ENCODE results near the gene KCTD8.

Gene KCTD8

GRCh38 chr4:44160776-44161367 lies 287.7 kb downstream of the KCTD8 start:
- H3K36me3 ChIP-seq (ENCODE audit: control insufficient read depth, low read depth, low read length): no peaks in the 10 kb centered on the region
- no peak overlapping the region for H3K27ac ChIP-seq (ENCODE audit: low read length)
- no peak overlapping the region for H3K9ac ChIP-seq (ENCODE audit: low read length)

GRCh38 chr4:44159991-44160390 lies 288.6 kb downstream of the KCTD8 start:
- H3K9ac ChIP-seq (ENCODE audit: low read length): no peak overlapping the region
- no peak overlapping the region for H3K4me3 ChIP-seq (ENCODE audit: low read length)
- H3K27ac ChIP-seq (ENCODE audit: low read length): no peak overlapping the region
- no peaks in the 10 kb centered on the region for H3K36me3 ChIP-seq (ENCODE audit: control insufficient read depth, low read depth, low read length)
- no peaks in the 10 kb centered on the region for H3K4me1 ChIP-seq (ENCODE audit: control insufficient read depth, low read depth, low read length)
- no peaks in the 10 kb centered on the region for H3K9me3 ChIP-seq (ENCODE audit: control insufficient read depth, low read depth, low read length)
- no peaks in the 10 kb centered on the region for H3K27me3 ChIP-seq (ENCODE audit: control insufficient read depth, insufficient read depth, low read length)

More at GRCh38 chr4:44160776-44161367, 287.7 kb downstream of the KCTD8 start:
- Histone ChIP-seq H3K9me3 (ENCODE audit: control insufficient read depth, low read depth, low read length) (no peaks in the 10 kb centered on the region), H3K4me1 (ENCODE audit: control insufficient read depth, low read depth, low read length) (no peaks in the 10 kb centered on the region), H3K4me3 (ENCODE audit: low read length) (no peak overlapping the region), H3K27me3 (ENCODE audit: control insufficient read depth, insufficient read depth, low read length) (no peaks in the 10 kb centered on the region)

DNA sequence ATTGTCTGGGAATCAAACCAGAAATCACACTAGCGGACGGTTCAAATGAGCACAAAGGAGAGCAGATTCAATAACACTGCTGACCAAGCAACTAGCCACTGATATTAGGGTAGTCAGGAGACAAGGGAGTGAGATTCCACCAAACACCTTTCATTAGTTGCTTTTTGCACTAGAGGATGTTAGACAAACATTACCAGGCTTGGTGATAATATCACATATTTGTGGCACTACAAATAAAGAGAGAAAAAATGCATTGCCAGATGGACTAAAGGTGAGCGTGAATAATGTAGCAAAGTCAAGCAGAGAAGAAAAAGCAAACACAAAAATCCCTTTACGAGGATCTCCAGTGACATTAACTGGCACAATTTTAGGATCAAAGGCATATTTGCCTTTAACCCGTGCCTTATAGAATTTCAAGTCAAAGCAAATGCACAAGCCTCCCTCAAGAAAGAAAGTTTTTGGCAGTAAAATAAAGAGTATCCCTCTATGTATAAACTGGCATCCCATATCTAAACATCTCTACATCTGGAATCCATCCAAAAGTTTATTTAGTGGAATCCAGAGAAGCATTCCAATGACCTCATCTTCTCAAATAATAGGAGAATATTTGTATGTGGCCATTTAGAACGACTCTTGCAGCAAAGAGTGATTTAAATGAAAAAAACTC lies 290.9 kb downstream of the KCTD8 start:
- Histone ChIP-seq H3K9ac (ENCODE audit: low read length) (no peak overlapping the region), H3K36me3 (ENCODE audit: control insufficient read depth, low read depth, low read length) (no peaks in the 10 kb centered on the region), H3K9me3 (ENCODE audit: control insufficient read depth, low read depth, low read length) (no peaks in the 10 kb centered on the region), H3K27me3 (ENCODE audit: control insufficient read depth, insufficient read depth, low read length) (no peaks in the 10 kb centered on the region), H3K27ac (ENCODE audit: low read length) (no peak overlapping the region), H3K4me3 (ENCODE audit: low read length) (no peak overlapping the region), H3K4me1 (ENCODE audit: control insufficient read depth, low read depth, low read length) (no peaks in the 10 kb centered on the region)

DNA sequence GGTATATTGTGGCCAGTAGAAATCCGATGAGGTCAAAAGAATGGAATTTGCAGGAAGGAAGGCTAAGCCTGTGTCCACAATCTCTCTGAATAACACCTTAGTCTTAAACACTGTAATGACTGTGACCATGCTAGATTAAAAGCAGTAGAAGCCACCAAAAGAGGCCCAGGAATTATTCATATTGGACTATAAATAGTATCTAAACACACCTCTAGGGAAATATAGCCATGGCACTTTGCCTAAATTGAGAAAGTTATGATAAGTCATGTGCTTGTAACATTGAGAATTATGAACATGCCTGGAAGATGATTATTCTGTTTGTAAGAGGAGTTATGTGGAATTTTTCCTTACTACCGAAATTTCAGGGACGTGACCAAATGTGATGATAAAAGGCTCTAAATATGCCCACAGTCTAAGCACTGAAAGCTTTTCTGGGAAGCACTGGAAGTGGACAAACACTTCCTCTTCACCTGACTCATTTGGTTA lies 298.5 kb downstream of the KCTD8 start:
- no peaks in the 10 kb centered on the region for H3K9me3 ChIP-seq (ENCODE audit: control insufficient read depth, low read depth, low read length)
- no peaks in the 10 kb centered on the region for H3K36me3 ChIP-seq (ENCODE audit: control insufficient read depth, low read depth, low read length)
- H3K27me3 ChIP-seq (ENCODE audit: control insufficient read depth, insufficient read depth, low read length): no peaks in the 10 kb centered on the region
- peaks cover 5% of the 10 kb centered on the region for H3K4me1 ChIP-seq (ENCODE audit: control insufficient read depth, low read depth, low read length)
- H3K27ac ChIP-seq (ENCODE audit: low read length): no peak overlapping the region
- no peak overlapping the region for H3K9ac ChIP-seq (ENCODE audit: low read length)
- H3K4me3 ChIP-seq (ENCODE audit: low read length): no peak overlapping the region

DNA sequence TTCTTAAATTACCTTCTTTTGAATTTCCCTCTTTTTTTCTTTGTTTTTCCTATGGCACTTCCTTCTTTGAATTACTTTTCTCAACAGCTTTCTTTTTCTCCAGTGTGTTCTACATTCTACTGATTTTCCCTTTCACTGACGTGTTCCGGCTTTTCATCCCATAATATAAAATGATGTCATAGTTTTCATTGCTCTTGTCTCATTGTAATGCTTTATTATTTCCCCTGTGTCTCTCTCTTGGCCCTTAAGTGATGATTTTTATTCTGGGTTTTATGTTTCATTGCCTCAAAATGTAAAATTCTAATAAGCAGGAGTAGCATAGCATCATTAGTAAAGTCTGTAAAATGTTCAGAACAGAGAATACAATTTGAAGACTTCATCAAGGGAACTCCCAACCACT lies 299.3 kb downstream of the KCTD8 start:
- H3K4me1 ChIP-seq (ENCODE audit: control insufficient read depth, low read depth, low read length): peaks cover 5% of the 10 kb centered on the region
- H3K36me3 ChIP-seq (ENCODE audit: control insufficient read depth, low read depth, low read length): no peaks in the 10 kb centered on the region
- no peak overlapping the region for H3K9ac ChIP-seq (ENCODE audit: low read length)
- H3K27me3 ChIP-seq (ENCODE audit: control insufficient read depth, insufficient read depth, low read length): no peaks in the 10 kb centered on the region
- H3K27ac ChIP-seq (ENCODE audit: low read length): no peak overlapping the region
- no peaks in the 10 kb centered on the region for H3K9me3 ChIP-seq (ENCODE audit: control insufficient read depth, low read depth, low read length)
- H3K4me3 ChIP-seq (ENCODE audit: low read length): no peak overlapping the region

DNA sequence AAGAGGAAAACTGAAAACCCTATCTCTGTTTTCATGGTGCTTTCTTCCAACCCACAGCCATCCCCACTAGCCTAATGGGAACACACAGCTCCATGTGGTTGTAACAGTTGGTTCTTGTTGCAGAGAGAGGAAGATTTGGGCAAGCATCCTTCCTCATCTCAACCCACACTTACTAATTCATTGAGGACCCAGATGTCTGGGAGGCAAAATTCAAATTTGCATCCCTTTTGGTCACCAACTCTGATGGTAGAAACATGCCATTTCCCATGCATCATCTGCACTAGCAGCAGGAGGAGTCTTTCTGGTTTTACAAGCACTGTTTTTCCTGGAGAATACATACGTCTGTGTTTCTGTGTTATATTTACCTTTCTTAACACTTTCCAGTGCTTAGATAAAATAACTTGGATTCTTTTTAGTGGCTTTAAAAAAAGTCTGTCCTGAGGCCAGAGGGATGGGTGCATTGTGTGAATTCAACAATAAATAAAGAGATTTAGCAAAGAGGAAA lies 301.0 kb downstream of the KCTD8 start:
- Histone ChIP-seq H3K27me3 (ENCODE audit: control insufficient read depth, insufficient read depth, low read length) (no peaks in the 10 kb centered on the region), H3K27ac (ENCODE audit: low read length) (no peak overlapping the region), H3K9ac (ENCODE audit: low read length) (no peak overlapping the region), H3K4me1 (ENCODE audit: control insufficient read depth, low read depth, low read length) (peaks cover 5% of the 10 kb centered on the region), H3K4me3 (ENCODE audit: low read length) (no peak overlapping the region), H3K9me3 (ENCODE audit: control insufficient read depth, low read depth, low read length) (no peaks in the 10 kb centered on the region), H3K36me3 (ENCODE audit: control insufficient read depth, low read depth, low read length) (no peaks in the 10 kb centered on the region)

- Histone ChIP-seq H3K4me3 (ENCODE audit: low read length) (no peak overlapping the region), H3K27me3 (ENCODE audit: control insufficient read depth, insufficient read depth, low read length) (no peaks in the 10 kb centered on the region), H3K27ac (ENCODE audit: low read length) (no peak overlapping the region), H3K36me3 (ENCODE audit: control insufficient read depth, low read depth, low read length) (no peaks in the 10 kb centered on the region), H3K9me3 (ENCODE audit: control insufficient read depth, low read depth, low read length) (no peaks in the 10 kb centered on the region), H3K4me1 (ENCODE audit: control insufficient read depth, low read depth, low read length) (peaks cover 5% of the 10 kb centered on the region), H3K9ac (ENCODE audit: low read length) (no peak overlapping the region)
Measured at GRCh38 chr4:44146516-44146915, 302.1 kb downstream of the KCTD8 start.

DNA sequence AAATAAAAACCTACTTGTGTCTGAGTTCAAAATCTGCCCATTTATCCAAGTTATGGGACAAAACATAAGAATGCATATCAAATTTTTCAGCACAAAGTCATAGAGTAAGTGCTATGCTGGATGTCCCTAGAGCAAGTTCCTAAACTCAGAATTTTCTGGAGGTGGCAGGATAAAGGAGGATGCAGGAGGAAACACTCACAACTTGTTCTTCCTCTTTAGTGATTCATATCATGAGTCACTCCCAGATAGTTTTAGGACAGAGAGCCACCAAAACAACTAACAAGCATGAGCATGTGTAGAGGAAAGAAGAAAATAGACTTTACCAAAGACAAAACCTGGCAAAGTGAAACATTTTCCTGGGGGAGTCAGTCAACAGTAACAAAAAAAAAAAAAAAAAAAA lies 302.7 kb downstream of the KCTD8 start:
- H3K4me3 ChIP-seq (ENCODE audit: low read length): no peak overlapping the region
- no peaks in the 10 kb centered on the region for H3K9me3 ChIP-seq (ENCODE audit: control insufficient read depth, low read depth, low read length)
- H3K36me3 ChIP-seq (ENCODE audit: control insufficient read depth, low read depth, low read length): no peaks in the 10 kb centered on the region
- peaks cover 5% of the 10 kb centered on the region for H3K4me1 ChIP-seq (ENCODE audit: control insufficient read depth, low read depth, low read length)
- no peaks in the 10 kb centered on the region for H3K27me3 ChIP-seq (ENCODE audit: control insufficient read depth, insufficient read depth, low read length)
- no peak overlapping the region for H3K27ac ChIP-seq (ENCODE audit: low read length)
- no peak overlapping the region for H3K9ac ChIP-seq (ENCODE audit: low read length)

DNA sequence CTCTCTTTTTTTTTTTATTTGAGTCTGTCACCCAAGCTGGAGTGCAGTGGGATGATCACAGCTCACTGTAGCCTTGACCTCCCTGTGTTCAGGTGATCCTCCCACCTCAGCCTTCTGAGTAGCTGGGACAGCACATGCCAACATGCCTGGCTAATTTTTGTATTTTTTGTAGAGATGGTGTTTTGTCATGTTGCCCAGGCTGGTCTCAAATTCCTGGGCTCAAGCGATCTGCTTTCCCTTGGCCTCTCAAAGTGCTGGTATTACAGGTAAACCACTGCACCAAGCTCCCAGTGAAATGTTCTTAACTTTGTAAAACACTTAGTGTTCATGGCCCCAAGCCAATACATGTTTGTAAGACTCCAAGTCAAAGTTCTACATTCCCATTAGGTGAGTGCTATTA lies 316.1 kb downstream of the KCTD8 start:
- Histone ChIP-seq H3K27me3 (ENCODE audit: control insufficient read depth, insufficient read depth, low read length) (no peaks in the 10 kb centered on the region), H3K9ac (ENCODE audit: low read length) (no peak overlapping the region), H3K9me3 (ENCODE audit: control insufficient read depth, low read depth, low read length) (no peaks in the 10 kb centered on the region), H3K4me1 (ENCODE audit: control insufficient read depth, low read depth, low read length) (no peaks in the 10 kb centered on the region), H3K4me3 (ENCODE audit: low read length) (no peak overlapping the region), H3K36me3 (ENCODE audit: control insufficient read depth, low read depth, low read length) (no peaks in the 10 kb centered on the region), H3K27ac (ENCODE audit: low read length) (no peak overlapping the region)

Measured in iPS-18a (cell line).